ENCODE data around the gene SDK2.

Gene SDK2

DNA sequence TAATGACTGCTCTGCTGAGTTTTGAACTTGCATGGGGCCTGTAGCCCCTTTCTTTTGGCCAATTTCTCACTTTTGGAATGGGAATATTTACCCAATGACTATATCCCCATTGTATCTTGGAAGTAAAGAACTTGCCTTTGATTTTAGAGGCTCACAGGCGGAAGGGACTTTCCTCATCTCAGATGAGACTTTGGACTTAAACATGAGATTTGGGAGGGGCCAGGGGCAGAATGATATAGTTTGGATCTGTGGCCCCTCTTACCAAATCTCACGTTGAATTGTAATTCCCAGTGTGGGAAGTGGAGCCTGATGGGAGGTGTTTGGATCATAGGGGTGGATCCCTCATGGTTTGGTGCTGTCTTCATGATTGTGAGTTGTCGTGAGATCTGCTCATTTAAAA is 42.7 kb upstream of the SDK2 start:
- TF ChIP-seq, protein P1, sequence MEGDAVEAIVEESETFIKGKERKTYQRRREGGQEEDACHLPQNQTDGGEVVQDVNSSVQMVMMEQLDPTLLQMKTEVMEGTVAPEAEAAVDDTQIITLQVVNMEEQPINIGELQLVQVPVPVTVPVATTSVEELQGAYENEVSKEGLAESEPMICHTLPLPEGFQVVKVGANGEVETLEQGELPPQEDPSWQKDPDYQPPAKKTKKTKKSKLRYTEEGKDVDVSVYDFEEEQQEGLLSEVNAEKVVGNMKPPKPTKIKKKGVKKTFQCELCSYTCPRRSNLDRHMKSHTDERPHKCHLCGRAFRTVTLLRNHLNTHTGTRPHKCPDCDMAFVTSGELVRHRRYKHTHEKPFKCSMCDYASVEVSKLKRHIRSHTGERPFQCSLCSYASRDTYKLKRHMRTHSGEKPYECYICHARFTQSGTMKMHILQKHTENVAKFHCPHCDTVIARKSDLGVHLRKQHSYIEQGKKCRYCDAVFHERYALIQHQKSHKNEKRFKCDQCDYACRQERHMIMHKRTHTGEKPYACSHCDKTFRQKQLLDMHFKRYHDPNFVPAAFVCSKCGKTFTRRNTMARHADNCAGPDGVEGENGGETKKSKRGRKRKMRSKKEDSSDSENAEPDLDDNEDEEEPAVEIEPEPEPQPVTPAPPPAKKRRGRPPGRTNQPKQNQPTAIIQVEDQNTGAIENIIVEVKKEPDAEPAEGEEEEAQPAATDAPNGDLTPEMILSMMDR (IDR thresholded peaks at IDR 0.05; ENCODE audit: insufficient read depth, low read depth, low read length, missing control alignments): no peak
- no peak for DNase-seq (ENCODE audit: low read depth)
- H3K4me3 ChIP-seq (ENCODE audit: low read length): no peak overlapping the region

DNA sequence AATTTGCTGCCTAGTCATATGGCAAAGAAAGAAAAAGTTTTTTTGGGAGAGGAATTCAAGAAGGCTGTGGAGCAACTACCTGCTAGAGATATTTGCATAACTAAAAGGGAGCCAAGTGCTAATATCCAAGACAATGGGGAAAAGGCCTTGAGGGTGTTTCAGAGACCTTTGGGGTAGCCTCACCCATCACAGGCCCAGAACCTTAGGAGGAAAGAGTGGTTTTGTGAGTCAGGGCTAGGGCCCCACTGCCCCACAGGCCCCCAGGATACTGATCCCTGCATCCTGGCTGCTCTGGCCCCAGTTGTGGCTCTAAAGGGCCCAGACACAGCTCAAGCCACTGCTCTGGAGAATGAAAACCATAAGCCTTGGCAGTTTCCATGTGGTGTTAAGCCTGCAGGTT is 41.9 kb upstream of the SDK2 start:
- H3K4me3 ChIP-seq (ENCODE audit: low read length): no peak overlapping the region
- TF ChIP-seq, protein P1 (IDR thresholded peaks at IDR 0.05; ENCODE audit: insufficient read depth, low read depth, low read length, missing control alignments): no peak

DNA sequence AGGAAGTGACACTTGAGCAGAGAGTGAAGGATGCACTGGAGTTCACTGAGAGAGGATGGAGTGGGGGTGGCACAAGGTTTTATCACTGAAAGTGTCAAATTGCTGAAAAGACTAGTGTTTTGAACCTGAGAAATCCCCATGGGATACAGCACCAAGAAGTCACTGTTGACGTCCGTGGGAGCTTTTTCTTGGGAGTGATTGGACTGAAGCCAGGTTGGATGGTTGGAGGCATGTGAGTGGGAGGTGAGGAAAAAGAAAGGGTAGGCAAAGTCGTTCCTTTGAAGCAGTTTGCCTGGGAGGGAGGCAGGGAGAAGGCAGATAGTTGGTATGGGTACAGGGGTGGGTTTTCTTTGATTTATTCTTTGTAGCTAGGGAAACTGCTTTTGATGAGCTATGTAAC is 39.9 kb upstream of the SDK2 start:
- no peak overlapping the region for H3K4me3 ChIP-seq (ENCODE audit: low read length)
- TF ChIP-seq, protein P1 (IDR thresholded peaks at IDR 0.05; ENCODE audit: insufficient read depth, low read depth, low read length, missing control alignments): no peak
- no peak for DNase-seq (ENCODE audit: low read depth)

More for the DNA sequence above, 41.9 kb upstream of the SDK2 start:
- no peak for DNase-seq (ENCODE audit: low read depth)

DNA sequence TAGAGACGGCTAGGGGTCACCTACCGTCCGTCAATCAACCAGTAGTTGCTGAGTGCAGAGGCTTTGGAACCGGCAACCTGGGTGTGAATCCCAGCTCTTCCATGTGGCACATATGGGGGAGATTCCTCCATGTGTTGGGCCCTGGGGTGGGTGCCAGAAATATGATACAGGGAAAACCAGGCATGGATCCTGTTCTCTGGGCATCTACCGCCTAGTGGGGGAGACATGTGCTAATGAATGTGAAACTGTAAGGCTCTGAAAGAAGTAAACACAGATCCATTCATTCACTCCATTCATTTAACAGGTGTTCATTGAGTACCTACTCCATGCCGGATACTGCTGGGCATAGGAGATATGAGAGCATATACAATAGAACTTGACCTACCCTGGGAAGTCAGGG is 39.5 kb upstream of the SDK2 start:
- H3K4me3 ChIP-seq (ENCODE audit: low read length): no peak overlapping the region
- DNase-seq (ENCODE audit: low read depth): no peak
- TF ChIP-seq, protein P1 (IDR thresholded peaks at IDR 0.05; ENCODE audit: insufficient read depth, low read depth, low read length, missing control alignments): no peak

DNA sequence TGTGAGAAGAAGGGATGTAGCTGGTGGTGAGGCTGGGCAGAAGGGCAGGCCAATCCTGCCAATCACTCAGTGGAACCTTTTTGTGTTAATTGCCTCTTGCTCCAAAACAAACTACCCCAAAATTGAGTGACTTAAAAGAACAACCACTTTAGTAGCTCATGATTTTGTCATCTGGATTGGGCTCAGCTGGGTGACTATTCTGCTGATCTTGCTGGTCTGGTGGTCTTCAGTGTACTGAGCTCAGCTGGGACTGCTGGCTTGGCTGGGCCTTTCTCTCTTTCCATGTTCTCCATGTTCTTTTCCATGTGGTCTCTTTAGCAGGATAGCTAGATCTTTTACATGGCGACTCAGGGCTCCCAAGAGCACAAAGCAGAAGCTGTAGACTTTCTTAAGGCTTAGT is 37.7 kb upstream of the SDK2 start:
- TF ChIP-seq, protein P1 (IDR thresholded peaks at IDR 0.05; ENCODE audit: insufficient read depth, low read depth, low read length, missing control alignments): no peak
- H3K4me3 ChIP-seq (ENCODE audit: low read length): no peak overlapping the region
- DNase-seq (ENCODE audit: low read depth): no peak

DNA sequence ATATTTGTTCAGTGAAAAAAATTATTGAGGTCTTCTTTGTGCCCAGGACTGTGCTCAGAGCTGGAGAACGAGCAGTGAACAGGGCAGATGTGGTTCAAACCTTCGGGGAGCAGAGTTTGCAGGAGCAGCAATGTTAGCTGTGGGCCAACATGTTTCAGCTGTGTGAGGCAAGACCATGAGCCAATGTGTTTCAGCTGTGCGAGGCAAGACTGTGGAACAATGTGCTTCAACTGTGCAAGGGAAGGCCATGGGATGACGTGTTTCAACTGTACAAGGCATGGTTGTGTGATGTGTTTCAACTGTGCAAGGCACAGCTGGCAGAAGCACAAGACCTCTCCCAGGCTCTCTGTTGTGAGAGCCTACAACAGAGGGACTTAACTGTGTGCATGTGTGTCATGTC is 35.2 kb upstream of the SDK2 start:
- no peak overlapping the region for H3K4me3 ChIP-seq (ENCODE audit: low read length)
- no peak for DNase-seq (ENCODE audit: low read depth)
- TF ChIP-seq, protein P1 (IDR thresholded peaks at IDR 0.05; ENCODE audit: insufficient read depth, low read depth, low read length, missing control alignments): no peak

DNA sequence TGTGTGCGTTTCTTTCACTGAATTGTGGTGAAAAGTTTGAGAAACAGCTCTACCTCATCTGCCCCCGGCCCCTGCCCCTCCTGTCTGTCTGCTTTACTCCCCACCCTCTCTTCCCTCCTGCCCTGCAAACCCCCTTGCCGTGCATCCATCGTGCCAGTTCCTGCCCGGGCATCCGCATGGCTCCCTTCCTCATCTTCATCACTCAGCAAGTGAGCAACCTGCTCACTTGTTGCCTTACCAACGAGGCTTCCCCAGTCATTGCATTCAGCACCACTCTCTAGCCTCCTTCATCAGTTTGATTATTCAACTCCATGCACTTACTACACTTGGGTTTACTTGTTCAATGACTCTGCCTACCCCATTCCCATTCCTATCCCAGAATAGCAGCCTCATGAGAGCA is 34.8 kb upstream of the SDK2 start:
- H3K4me3 ChIP-seq (ENCODE audit: low read length): no peak overlapping the region
- TF ChIP-seq, protein P1 (IDR thresholded peaks at IDR 0.05; ENCODE audit: insufficient read depth, low read depth, low read length, missing control alignments): no peak
- no peak for DNase-seq (ENCODE audit: low read depth)

Measured in epithelial cell of esophagus (primary cell).